MM.1S (cell line): ENCODE measurements around the gene FNDC10.

ENCODE experiments used
- CTCF ChIP-seq: fragments of 300-600 bp; sonication (generic); IDR thresholded peaks from 2 replicates; pipeline ENCODE4 v1.5.1; 2016; ENCODE audit warnings: antibody characterized with exemption, low read length, mixed read lengths
- EZH2 ChIP-seq: fragments of 300-600 bp; sonication (generic); optimal IDR thresholded peaks from 2 replicates; pipeline ENCODE3; 2017; ENCODE audit warnings: low read depth, mild to moderate bottlenecking, antibody characterized with exemption, low read length, mixed read lengths

DNA sequence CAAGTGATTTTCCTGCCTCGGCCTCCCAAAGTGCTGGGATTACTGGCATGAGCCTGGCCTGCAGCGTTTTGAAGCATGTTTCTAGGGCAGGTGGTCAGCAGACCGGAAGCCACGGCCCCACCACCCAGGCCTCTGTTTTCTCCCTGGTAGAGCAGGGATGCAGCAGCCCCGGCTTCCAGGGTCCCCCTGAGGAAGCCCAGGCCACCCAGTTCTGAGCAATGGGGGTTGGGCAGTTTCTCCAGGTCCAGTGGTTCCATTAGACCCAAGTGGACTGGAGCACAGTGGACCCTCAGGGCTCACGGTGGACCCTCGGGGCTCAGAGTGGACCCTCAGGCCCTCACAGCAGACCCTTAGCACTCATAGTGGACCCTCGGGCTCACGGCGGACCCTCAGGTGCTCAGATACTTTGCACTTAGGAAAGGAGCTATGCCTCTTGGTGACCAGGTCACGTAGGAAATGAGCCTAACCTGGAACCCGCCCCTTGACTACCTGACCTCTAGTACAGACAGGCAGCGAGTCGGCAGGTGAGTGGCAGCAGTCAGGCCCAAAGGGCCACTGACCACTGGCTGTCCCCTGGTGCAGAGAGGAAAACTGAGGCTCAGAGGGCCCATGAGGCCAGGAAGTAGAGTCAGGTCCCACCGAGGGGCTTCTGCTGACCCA, 4.6 kb upstream of the FNDC10 start:
- no peak for TF ChIP-seq CTCF
- no peak for TF ChIP-seq EZH2
